CD4-positive, alpha-beta T cell treated with Interferon gamma for 1 hour (primary cell): ENCODE data around the gene GP1BB.
"Not testable (repeated sequence)": the region's sequence is repeated elsewhere in the genome, so short reads cannot be mapped to it uniquely, and the experiment has no call there.

Source experiments
- DNase-seq: peaks from one replicate; pipeline ENCODE4 v3.0.0-alpha.2; 2020

Gene GP1BB

DNA sequence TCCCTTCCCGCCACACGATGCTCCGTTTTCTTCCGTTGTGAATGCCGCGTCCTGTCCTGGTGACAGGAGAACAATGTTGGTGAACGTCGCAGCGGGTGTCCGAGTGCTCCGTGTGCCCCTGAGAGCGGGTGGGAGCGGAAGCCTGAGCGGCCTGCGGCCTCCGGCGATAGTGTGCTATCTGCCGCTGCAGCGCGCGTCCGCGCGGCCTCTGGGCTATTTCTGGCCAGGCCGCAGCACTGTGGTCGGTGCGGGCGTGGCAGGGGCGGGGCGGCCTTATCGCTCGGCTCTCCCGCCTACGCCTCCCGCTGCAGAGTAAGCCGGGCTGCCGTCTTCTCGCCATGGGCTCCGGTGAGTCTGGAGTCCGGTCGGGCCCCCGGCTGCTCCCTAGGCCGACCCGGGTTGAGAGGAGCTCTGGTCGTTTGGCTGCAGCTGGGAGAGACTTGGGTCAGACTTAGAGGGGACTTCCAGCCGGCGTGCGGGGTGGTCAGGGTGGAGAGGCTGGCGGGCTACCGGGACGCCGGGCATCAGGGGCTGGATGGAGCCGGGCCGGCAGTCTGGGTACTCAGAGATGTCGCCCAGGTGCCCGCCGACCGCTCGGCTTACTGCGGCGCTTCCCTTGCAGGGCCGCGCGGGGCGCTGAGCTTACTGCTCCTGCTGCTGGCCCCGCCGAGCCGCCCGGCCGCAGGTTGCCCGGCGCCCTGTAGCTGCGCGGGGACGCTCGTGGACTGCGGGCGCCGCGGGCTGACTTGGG, at the start of gene GP1BB:
TSS of gene GP1BB (plus strand) at position 308 of the 751 bp plus-strand sequence. CDS start at position 339, 31 bp downstream.
- DNase-seq, result no peak

DNA sequence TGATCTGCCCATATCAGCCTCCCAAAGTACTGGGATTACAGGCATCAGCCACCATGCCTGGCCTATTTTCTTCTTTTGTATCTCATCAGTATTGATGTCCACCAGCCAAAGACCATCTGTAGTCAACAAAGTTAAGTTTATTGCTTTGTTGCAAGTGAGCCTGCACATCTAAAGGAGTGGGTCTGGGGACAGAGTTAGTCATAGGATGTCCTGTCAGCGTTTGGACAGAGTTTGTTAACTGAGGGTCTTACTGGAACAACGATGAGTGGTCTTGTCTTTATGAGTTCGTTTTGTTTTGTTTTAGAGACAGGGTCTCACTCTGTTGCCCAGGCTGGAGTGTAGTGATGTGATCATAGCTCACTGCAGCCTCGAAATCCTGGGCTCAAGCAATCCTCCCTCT, 49.7 kb upstream of the GP1BB start:
- DNase-seq, result no peak

DNA sequence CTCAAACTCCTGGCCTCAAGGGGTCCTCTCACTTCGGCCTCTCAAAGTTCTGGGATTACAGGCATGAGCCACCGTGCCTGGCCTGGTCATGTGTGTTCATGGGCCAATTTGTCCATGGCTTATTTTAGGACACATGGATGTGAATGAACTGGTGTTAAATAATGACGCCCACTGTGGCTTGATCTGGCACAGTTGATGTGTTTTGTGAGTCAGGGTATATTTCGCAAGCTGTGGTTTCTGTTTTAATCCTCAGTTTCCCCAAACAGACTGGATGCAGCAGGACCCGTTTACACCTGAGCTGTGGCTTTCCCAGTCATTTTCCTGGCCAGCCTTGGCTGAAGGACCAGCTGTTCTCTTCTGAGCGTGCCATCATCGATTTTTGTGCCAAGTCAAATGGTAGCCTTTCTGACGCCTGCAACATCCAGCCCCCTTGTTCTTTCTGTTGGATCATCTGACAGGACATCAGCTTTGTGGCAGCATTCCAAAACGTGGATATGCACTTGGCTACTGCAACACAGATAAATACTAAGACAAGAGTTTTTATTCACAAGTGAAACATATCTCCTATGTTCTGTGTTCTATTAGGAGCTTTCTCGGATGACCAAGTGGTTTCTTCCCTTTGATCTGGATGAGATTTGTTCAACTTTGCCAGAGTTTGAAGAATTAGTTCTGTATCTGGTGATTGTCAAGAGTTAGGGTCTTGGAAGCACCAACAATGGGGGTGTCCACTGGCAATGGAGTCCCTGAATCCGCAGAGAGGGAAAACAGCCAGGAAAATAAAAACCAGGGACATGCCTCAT, 49.0 kb upstream of the GP1BB start:
- no peak for DNase-seq

DNA sequence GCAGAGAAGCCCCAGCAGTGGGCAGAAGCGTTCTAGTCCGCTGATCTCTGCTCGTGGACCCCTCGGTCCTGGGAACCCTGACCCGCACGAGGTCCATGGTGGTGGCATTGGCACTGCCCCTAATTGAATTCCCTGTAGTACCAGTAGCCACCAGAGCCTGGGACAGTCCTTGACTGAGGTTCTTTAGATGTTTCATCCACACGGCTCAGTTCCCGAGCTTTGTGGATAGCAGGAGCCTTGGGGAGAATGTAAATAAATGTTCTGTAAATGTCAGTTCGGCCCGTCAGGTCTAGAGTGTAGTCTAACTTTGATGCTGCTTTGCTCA, 48.4 kb upstream of the GP1BB start:
- DNase-seq, result no peak

DNA sequence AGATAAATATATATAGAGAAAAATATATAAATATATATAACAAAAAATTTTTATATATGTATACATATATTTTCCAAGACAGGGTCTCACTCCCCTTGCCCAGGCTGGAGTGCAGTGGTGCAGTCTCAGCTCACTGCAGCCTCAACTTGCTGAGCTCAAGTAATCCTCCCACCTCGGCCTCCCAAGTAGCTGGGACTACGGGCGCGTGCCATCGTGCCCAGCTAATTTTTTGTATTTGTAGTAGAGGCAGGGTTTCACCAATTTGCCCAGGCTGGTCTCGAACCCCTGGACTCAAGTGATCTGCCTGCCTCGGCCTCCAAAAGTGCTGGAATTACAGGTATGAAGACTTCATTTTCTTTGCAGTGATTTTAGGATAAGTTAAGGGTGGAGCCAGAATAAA, 47.9 kb upstream of the GP1BB start:
- DNase-seq, result no peak

DNA sequence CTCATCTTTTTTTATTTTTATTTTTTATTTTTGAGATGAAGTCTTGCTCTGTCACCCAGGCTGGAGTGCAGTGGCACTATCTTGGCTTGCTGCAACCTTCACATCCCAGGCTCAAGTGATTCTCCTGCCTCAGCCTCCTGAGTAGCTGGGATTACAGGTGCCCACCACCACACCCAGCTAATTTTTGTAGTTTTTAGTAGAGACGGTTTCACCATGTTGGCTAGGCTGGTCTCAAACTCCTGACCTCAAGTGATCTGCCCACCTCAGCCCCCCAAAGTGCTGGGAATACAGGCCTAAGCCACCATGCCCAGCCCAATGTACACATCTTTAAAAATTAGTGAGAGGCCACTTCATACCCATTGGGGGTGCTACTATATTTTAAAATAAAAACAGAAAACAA, 46.9 kb upstream of the GP1BB start:
- not testable (repeated sequence) for DNase-seq

DNA sequence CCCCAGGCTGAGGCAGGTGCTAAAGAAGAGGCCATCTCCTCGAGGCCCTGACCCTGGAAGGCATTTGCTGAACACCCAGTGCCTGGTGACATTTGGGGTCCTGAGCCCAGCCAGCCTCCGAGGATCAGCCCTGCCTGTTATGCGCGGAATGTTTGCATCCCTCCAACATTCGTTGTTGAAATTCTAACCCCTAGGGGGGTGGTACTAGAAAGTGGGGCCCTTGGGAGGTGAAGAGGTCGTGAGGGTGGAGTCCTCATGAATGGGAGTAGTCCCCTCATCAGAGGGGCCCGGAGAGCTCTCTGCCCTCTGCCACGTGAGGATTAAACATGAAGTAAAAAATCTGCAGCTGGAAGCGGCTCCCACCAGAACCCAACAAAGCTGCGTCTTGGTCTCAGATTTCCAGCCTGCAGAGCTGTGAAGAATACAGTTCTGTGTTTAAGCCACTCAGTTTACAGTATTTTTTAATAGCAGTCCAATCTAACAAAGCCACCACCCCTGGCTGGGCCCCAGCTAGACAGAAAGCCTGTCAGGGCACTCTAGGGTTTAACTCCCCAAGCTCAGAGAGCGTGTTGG, 44.3 kb upstream of the GP1BB start:
- no peak for DNase-seq

DNA sequence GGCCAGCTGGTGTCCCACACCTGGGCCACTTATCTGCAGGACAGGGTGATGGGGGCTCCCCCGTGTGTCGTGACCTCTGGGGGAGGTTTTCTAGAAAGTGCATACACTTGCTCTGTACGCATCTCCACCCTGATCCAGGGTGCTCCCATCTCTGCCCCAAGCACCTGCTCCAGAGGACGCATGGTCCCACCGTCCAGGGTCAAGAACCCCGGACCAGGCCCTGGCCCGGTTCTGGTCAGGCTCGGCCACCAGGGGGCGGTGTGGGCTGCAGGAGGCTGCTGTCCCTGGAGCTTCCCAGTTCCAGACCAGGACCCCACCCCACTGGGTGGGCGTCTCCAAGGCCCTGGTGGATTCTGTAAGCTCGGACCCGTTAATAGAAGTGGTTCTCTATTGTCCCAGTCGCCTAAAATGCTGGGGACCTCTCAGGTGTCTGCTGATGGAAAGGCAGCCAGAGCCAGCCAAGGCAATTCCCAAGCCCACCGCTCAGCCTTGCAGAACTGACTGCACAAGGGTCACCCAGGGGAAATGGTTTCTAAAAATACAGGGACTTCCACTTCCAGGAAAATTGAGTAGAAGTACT, 43.7 kb upstream of the GP1BB start:
- DNase-seq, result peak; percentile 19

DNA sequence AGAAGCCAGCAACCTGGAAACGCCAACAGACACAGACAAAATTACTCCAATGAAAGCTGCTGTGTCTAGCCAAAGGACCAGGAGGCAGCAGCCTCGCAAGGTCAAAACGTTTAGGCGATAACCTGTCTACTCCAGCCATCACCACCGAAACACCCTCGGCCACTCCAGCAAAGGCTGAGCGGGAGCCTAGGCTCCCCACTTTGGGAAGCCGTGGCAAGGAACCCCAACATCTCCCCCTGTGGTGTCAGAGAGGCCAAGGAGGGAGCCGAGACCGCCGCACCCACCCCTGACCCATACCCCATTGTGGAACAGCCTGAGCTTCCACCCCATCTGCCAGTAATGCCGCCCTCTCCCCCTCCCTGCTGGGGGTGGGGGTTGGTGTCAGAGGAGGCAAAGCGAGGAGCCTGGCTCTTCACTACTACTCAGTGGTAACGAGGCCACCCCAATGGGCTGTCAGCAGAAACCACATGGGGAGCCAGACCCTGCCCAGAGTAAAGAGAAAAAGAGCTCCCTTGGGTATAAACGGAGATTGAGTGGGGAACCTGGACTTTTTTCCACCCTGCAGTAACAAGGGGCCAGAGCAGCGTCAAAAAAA, 43.0 kb upstream of the GP1BB start:
- no peak for DNase-seq

DNA sequence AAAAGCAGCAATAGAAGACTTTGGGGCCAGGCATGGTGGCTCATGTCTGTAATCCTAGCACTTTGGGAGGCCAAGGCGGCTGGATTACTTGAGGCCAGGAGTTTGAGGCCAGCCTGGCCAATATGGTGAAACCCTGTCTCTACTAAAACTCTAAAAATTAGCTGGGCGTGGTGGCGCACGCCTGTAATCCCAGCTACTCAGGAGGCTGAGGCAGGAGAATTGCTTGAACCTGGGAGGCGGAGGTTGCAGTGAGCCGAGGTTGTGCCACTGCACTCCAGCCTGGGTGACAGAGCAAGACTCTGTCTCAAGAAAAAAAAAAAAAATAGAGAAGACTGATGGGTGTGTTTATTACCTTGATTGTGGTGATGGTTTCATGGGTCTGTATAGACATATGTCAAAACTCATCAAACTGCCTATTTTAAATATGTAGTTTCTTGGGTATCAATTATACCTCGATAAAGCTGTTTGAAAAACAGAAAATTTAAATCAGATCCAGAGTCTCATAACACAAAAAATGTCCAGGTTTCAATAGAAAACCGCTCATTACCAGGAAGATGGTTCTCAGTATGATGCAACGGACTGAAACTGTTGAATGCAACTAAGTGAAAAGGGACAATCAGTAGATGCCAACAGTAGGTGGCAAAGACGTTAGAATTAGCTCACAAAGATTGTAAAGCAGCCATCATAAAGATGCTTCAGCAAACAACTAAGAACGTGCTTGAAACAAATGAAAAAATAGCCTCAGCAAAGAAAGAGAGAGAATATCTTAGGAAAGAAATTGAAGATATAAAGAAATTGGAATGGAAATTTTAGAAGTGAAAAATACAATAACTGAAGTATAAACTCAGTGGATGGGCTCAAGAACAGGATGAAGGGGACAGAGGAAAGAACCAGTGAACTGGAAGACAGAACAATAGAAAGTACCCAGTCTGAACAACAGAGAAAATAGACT, 42.2 kb upstream of the GP1BB start:
- no peak for DNase-seq

DNA sequence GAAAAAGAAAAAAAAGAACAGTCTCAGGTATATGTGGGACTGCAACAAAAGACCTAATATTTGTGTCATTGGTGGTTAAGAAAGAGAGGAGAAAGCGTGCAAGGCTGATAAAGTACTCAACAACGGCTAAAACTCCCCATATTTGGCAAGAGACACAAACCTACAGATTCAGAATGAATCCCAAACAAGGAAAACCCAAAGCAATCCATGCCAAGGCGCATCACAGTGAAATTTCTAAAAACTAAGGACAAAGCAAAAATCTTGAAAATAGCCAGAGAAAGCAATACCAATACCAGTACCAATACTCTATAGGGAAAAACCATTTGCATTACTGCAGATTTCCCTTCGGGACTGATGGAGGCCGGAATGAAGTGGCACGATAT, 41.5 kb upstream of the GP1BB start:
- no peak for DNase-seq

DNA sequence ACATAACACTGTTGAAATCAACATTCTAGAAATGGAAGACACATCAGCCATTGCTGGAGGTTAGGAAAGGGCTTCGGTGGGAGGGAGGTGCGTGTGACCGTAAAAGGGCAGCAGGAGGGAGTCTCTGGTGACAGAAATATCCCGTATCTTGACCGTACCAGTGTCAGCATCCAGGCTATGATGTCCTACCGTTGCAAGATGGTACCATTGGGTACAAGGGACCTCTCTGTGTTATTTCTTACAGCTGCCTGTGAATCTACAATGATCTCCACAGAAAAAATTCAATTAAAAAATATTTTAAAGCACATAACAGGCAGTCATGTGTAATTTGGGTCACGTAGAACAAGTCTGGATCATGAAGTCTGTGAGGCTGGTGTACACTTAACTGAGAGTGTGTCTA, 36.4 kb upstream of the GP1BB start:
- DNase-seq, result no peak

DNA sequence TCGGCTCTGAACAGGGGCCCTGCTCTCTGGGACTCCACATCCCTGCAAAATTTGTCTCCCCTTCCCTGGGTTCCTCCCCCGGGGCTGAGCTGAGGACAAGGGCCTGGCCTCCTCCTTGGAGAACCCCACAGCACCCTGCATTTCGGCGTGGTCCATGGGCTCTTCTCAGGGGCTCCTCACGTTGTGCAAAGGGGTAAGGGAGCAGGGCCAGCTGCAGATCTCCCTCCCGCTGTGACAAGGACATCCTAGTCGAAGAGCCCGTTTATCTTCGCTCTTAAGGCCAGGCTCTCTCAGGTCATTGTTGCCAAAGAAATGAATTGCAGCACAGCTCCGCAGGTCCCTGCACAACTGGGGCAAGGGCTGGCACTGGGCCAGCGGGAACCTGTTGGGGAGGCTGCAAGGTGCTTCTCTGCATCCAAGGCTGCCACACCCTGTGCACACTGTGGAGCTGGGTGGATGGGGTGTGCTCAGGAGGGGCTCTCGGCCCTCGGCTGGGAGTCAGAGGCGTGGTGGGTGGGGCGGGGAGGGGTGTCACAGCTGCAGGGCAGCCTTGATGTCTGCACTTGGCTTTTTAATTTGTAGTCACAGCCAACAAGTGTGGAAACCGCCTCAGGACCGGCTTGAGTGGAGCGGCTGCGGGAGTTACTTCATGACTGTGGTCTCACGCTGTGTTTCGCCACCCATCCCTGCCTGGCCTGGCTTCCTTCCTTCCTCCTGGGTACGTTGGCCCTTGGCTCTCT, 35.6 kb upstream of the GP1BB start:
- peak; percentile 22 for DNase-seq

DNA sequence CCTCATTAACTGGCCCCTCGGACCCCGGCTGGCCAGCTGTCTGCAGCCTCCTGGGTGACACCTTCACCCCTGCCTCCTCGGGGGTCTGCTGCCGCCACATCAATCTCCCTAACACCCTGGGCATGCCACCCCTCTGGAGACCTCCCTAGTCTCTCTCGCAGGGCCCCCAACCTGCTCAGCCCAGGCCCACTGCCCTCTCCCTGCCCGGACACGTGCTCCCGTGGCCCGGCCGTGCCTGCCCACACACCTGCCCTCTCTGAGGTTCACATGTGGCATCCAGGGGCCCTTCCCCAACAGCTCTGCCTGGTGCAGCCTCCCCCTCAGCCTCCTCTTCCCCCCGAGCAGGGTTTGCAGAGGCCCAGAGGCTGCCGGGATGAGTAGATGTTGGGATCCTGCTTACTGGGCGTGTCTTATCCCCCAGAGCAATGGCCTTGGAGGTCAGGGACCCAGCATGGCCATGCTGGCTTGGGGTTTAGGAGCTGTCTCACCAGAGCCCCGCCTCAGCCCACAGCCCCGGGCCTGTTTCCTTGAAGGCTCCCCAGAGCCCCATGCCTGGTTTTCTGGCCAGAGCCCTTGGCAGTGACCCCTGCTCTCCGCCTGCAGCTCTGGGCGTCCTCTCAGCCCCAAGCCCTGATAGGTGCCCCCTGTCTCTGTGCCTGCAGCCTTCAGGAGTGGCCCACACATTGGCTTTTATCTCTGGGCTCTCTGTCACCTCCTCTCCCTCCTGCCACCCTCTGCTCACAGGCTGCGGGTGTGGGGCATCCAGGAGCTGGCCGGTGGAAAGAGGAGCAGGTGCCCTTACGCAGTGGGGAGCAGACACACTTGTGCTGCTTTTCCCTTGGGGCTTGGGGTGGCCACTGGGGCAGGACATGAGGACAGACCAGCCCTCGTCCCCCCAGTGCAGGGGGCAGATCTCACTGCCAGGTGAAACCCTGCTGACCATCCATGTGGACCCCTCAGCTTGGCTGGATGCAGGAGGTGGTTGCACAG, 34.7 kb upstream of the GP1BB start:
- no peak for DNase-seq

DNA sequence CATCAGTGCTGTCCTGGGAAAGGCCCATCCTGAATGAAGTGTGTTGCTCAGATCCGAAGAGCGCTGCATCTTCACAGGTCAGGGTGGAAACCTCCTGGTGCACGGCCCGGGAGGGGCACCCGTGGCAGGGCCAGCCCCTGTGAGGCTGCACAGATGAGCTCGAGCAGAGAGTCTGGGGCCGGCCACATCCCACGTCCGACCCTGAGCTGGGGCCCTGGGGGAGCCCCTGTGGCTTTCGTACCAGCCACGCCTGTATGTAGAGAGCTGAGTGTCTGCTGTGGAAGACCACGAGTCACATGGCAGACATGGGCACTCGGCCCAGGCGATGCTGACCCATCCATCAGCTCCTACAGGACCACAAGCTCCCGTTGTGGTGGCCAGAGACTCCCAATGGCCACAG, 33.9 kb upstream of the GP1BB start:
- no peak for DNase-seq

DNA sequence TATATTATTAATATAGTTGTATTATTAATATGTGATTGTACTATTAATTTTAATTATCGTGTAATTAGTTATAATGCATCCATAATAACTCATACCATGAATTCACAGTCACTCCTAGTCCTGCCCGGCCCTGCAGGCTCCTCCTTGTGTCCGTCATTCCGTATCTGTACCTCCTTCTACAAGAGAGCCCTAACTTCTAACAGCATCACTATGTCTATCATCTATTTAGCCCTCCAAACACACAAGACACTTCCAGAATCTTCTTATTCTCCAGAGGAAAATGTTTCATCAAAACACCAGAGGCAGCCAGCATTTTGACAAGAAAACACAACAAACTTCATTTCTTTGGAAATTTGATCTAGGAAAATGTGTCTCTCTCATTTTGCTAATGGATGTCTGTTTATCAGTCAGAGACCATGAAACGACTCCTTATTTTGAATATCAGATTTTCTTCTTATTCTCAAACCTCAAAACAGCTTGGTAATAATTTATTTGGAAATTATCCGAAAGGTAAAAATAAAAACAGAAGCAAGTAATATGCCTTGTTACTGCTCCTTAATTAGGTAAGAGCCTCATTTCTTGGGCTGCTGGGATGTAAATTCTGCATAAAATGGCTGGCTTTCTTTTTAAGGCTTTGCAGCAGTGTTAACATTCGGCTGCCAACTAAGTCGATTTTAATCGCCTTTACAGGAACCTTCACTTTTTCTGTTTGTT, 32.2 kb upstream of the GP1BB start:
- DNase-seq, result no peak

DNA sequence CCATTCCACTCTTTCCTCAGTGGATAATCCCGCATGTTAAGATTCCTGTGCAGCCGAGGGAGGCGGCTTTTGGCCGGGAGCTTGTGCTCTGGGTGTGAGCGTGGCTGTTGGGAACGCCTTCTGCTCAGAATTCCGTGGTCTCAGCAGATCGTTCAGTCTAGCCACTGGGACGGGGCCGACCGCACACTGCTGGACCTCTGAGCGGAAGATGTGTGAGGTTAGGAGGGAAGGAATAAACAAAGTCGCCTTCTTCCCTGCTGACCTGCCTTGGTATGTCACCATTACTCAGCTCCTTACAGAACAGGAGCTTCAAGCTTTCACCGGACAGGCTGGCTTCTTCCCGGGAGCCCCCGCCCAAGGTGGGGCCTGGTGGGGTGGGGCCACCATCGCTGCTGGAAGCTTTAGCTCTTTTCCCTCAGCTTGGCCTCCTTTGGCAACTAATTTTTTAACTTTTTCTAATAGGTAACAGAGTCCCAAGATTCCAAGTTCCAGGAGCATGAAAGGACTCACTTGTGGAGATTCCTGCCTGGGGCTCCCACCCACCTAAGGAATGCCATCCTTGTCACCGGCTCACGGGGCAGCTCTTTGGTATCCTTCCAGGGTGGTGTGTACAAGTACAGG, 31.5 kb upstream of the GP1BB start:
- DNase-seq, result no peak

DNA sequence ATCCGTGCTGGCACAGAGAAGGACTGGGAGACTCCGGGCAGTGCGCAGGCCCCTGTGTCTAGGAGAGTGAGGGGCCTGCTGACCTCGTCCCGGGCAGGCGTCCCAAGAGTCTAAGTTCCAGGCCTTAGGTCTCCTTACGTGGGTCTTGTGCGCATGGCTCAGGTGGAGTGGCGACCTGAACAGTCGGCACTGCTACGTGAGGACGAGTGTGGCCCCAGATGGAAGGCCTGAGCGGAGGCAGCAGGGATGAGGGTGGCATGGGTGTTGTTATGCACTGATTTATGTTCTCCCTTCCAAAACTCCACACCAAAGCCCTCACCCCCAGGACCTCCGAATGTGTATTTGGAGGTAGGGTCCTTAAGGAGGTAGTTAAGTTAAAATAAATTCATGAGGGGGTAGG, 29.8 kb upstream of the GP1BB start:
- no peak for DNase-seq
